SK-N-SH (cell line): ENCODE measurements around the gene GDI2. TPM values are rescaled to one million over a fixed set of nuclear protein-coding genes. Genes with fewer than 3 reads are reported as not detected.

Experiments
- CTCF ChIA-PET: fragments of 300-600, 350-600 bp; formaldehyde crosslinking; extraction: SDS; loops from one replicate; lab custom pipeline; 2021; lab: Yijun Ruan, JAX
- POLR2A ChIA-PET: fragments of 350-600 bp; sonication (Branson Sonifier 250); formaldehyde crosslinking; extraction: SDS; loops from one replicate; lab custom pipeline; 2020; ENCODE audit warnings: antibody characterized with exemption, inconsistent platforms; lab: Yijun Ruan, JAX
- DNase-seq: peaks from one replicate; pipeline ENCODE4 v3.0.0; 2012
- H2AFZ ChIP-seq: fragments of 200-600 bp; sonication (generic); 2 replicates; pipeline ENCODE4 v1.8.1; 2016; ENCODE audit warnings: antibody characterized with exemption, mild to moderate bottlenecking, low read depth
- H3F3A ChIP-seq: fragments of 200-600 bp; sonication (generic); replicated peaks from 2 replicates; pipeline ENCODE3; 2016; ENCODE audit warnings: antibody characterized with exemption, mild to moderate bottlenecking; ENCODE audit not compliant: insufficient read depth
- H3K27ac ChIP-seq, 2 experiments: fragments of 200-500 bp in 1 of 2; fragments of 200-600 bp in 1 of 2; sonication (Bioruptor generic) in 1 of 2; sonication (generic), shearing (Covaris generic) in 1 of 2; 2 replicates each; pipeline versions ENCODE4 v1.5.1 to v1.6.1; 2014 to 2016; ENCODE audit warnings: low read depth in 2 of 2, inconsistent platforms in 1 of 2, low read length in 1 of 2, mild to moderate bottlenecking in 1 of 2, mixed read lengths in 1 of 2
- H3K27me3 ChIP-seq: fragments of 200-600 bp; sonication (generic), shearing (Covaris generic); 2 replicates; pipeline ENCODE4 v1.6.1; 2016; ENCODE audit warnings: mixed run types; ENCODE audit not compliant: insufficient read depth
- H3K36me3 ChIP-seq, 2 experiments: fragments of 200-500 bp in 1 of 2; fragments of 200-600 bp in 1 of 2; sonication (Bioruptor generic) in 1 of 2; sonication (generic) in 1 of 2; replicated peaks in 1 of 2; 2 replicates each; pipeline versions ENCODE3 to v1.5.1; 2014 to 2016; ENCODE audit warnings: low read length in 1 of 2, mild to moderate bottlenecking in 1 of 2; ENCODE audit not compliant: insufficient read depth in 2 of 2, control insufficient read depth in 1 of 2
- H3K4me1 ChIP-seq, 2 experiments: fragments of 200-500 bp in 1 of 2; fragments of 200-600 bp in 1 of 2; sonication (Bioruptor generic) in 1 of 2; sonication (generic), shearing (Covaris generic) in 1 of 2; 2 replicates each; pipeline versions ENCODE4 v1.5.1 to v1.6.1; 2014 to 2016; ENCODE audit warnings: low read depth in 1 of 2, low read length in 1 of 2, mixed run types in 1 of 2; ENCODE audit not compliant: insufficient read depth in 2 of 2, control insufficient read depth in 1 of 2
- H3K4me2 ChIP-seq: fragments of 200-600 bp; sonication (generic), shearing (Covaris generic); 2 replicates; pipeline ENCODE4 v1.6.1; 2017; ENCODE audit warnings: mixed run types
- H3K4me3 ChIP-seq, 2 experiments: fragments of 200-500 bp in 1 of 2; fragments of 200-600 bp in 1 of 2; sonication (Bioruptor generic) in 1 of 2; sonication (generic), shearing (Covaris generic) in 1 of 2; 2 replicates each; pipeline versions ENCODE4 v1.5.1 to v1.8.1; 2014 to 2016; ENCODE audit warnings: low read depth in 2 of 2, inconsistent platforms in 1 of 2, low read length in 1 of 2, mild to moderate bottlenecking in 1 of 2, mixed read lengths in 1 of 2, moderate library complexity in 1 of 2
- H3K79me2 ChIP-seq: fragments of 200-600 bp; sonication (generic); 2 replicates; pipeline ENCODE4 v1.8.1; 2017; ENCODE audit warnings: mild to moderate bottlenecking; ENCODE audit not compliant: insufficient read depth
- H3K9ac ChIP-seq: fragments of 200-600 bp; sonication (generic); 2 replicates; pipeline ENCODE4 v1.6.1; 2017; ENCODE audit warnings: mixed run types
- H3K9me2 ChIP-seq: fragments of 200-600 bp; sonication (generic); 2 replicates; pipeline ENCODE4 v1.6.1; 2017; ENCODE audit warnings: mixed run types
- H3K9me3 ChIP-seq: fragments of 200-600 bp; sonication (generic); 2 replicates; pipeline ENCODE4 v1.6.1; 2017; ENCODE audit warnings: mixed run types, mild to moderate bottlenecking, moderate library complexity
- H4K20me1 ChIP-seq: fragments of 200-600 bp; sonication (generic); 2 replicates; pipeline ENCODE4 v1.6.1; 2017; ENCODE audit warnings: mild to moderate bottlenecking, mixed run types; ENCODE audit not compliant: insufficient read depth
- ELF1 ChIP-seq: IDR thresholded peaks from 2 replicates; pipeline ENCODE4 v1.4.0; 2012
- GABPA ChIP-seq: IDR thresholded peaks from 2 replicates; pipeline ENCODE4 v1.4.0; 2012; ENCODE audit warnings: low read depth, mild to moderate bottlenecking
- MEF2A ChIP-seq: IDR thresholded peaks from 2 replicates; pipeline ENCODE4 v1.4.0; 2012; ENCODE audit warnings: low read depth, borderline replicate concordance
- NRF1 ChIP-seq: IDR thresholded peaks from 2 replicates; pipeline ENCODE4 v1.6.1; 2012; ENCODE audit warnings: low read depth, mild to moderate bottlenecking, low read length
- POLR2AphosphoS5 ChIP-seq: IDR thresholded peaks from 2 replicates; pipeline ENCODE4 v1.6.1; 2012; ENCODE audit warnings: low read depth, low read length
- WGBS: methylation state at CpG from one replicate; pipeline ENCODE4 v1.1.6; 2017; ENCODE audit warnings: low lambda C conversion rate; 5-methylcytosine and 5-hydroxymethylcytosine counted together
- polyA plus RNA-seq, 3 experiments: library from polyadenylated mRNA; depleted of rRNA; stranded (reverse); fragments of >200 nt; gene quantifications; 2 replicates each; pipeline ENCODE4 v1.2.3, GENCODE V29; 2012
- TF ChIP-seq, protein P1 (sequence below): IDR thresholded peaks from 2 replicates; pipeline ENCODE4 v1.4.0; 2012; ENCODE audit warnings: low read depth, borderline replicate concordance
- TF ChIP-seq, protein P2 (sequence below): fragments of 200-600 bp; sonication (generic); IDR thresholded peaks from 2 replicates; pipeline ENCODE4 v1.6.1; 2017; ENCODE audit warnings: antibody characterized with exemption, mild to moderate bottlenecking, moderate library complexity
- TF ChIP-seq, protein P3 (sequence below): IDR thresholded peaks from 2 replicates; pipeline ENCODE4; 2012
- TF ChIP-seq, protein P4 (sequence below): fragments of 150-350 bp; IDR thresholded peaks from 2 replicates; pipeline ENCODE4 v1.6.1; 2017; ENCODE audit warnings: antibody characterized with exemption, low read length, low read depth, borderline replicate concordance
- TF ChIP-seq, protein P5 (sequence below): IDR thresholded peaks from 2 replicates; pipeline ENCODE4 v1.6.1; 2012; ENCODE audit warnings: mild to moderate bottlenecking, low read depth, low read length, moderate library complexity

The GDI2 gene
- polyA plus RNA-seq, 1 of the 3 experiments (the other 2 are of a cell fraction) = 94.3 TPM

DNA sequence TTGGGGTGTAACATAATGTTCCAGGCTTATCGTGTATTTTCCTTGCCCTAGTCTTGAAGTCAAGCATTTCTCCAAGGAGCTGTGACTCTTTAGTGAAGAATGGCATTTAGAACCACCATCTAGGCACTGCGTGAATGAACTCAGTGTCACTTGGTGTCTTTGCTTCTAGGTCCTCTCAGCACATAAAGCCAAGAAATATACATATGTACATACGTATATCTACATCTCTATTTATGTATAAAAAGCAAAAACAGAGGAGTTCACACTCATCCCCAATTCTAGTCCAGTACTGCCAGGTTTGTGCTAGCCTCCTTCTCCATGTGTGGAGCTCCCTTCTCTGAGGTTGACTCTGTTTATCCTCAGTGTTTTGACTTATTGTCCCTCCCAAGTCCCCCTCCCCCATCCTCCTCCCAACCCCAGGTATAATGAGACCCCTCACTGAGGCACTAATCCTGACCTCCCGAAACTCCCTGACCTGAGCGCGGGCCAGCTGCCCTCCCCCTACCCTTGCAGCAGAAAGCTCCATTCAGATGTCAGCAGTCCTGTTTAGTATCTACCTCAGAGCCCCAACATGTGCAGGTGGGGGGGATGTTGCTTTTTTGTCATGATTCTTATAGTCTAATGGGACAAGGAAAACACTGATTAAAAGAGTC lies 61.5 kb downstream of the GDI2 start:
- Histone ChIP-seq H3K9me2 (no peaks in the 10 kb centered on the region), H3K27me3 (no peaks in the 10 kb centered on the region), H3K4me2 (no peak overlapping the region), H3K36me3 (peaks cover 30 to 53% of the 10 kb centered on the region in 2 experiments), H3K9me3 (no peaks in the 10 kb centered on the region), H2AFZ (no peak overlapping the region), H3K27ac (no peak overlapping the region), H3K4me3 (no peak overlapping the region), H4K20me1 (no peaks in the 10 kb centered on the region), H3K79me2 (peaks cover 20% of the 10 kb centered on the region; the same call in 1 of the 2 replicates), H3K4me1 (no peaks in the 10 kb centered on the region), H3K9ac (no peak overlapping the region), H3F3A (no peaks in the 10 kb centered on the region)
- 81% methylated on average over 6 of the region's 6 CpGs for WGBS
- POLR2A ChIA-PET = no interaction called here
- TF ChIP-seq, protein P1, sequence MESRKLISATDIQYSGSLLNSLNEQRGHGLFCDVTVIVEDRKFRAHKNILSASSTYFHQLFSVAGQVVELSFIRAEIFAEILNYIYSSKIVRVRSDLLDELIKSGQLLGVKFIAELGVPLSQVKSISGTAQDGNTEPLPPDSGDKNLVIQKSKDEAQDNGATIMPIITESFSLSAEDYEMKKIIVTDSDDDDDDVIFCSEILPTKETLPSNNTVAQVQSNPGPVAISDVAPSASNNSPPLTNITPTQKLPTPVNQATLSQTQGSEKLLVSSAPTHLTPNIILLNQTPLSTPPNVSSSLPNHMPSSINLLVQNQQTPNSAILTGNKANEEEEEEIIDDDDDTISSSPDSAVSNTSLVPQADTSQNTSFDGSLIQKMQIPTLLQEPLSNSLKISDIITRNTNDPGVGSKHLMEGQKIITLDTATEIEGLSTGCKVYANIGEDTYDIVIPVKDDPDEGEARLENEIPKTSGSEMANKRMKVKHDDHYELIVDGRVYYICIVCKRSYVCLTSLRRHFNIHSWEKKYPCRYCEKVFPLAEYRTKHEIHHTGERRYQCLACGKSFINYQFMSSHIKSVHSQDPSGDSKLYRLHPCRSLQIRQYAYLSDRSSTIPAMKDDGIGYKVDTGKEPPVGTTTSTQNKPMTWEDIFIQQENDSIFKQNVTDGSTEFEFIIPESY = no peak
- no peak for TF ChIP-seq POLR2AphosphoS5
- no peak for TF ChIP-seq ELF1
- no peak for TF ChIP-seq MEF2A
- TF ChIP-seq, protein P2, sequence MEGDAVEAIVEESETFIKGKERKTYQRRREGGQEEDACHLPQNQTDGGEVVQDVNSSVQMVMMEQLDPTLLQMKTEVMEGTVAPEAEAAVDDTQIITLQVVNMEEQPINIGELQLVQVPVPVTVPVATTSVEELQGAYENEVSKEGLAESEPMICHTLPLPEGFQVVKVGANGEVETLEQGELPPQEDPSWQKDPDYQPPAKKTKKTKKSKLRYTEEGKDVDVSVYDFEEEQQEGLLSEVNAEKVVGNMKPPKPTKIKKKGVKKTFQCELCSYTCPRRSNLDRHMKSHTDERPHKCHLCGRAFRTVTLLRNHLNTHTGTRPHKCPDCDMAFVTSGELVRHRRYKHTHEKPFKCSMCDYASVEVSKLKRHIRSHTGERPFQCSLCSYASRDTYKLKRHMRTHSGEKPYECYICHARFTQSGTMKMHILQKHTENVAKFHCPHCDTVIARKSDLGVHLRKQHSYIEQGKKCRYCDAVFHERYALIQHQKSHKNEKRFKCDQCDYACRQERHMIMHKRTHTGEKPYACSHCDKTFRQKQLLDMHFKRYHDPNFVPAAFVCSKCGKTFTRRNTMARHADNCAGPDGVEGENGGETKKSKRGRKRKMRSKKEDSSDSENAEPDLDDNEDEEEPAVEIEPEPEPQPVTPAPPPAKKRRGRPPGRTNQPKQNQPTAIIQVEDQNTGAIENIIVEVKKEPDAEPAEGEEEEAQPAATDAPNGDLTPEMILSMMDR = no peak
- TF ChIP-seq, protein P3, sequence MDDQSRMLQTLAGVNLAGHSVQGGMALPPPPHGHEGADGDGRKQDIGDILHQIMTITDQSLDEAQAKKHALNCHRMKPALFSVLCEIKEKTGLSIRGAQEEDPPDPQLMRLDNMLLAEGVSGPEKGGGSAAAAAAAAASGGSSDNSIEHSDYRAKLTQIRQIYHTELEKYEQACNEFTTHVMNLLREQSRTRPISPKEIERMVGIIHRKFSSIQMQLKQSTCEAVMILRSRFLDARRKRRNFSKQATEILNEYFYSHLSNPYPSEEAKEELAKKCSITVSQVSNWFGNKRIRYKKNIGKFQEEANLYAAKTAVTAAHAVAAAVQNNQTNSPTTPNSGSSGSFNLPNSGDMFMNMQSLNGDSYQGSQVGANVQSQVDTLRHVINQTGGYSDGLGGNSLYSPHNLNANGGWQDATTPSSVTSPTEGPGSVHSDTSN = no peak
- CTCF ChIA-PET = no interaction called here
- DNase-seq = no peak

DNA sequence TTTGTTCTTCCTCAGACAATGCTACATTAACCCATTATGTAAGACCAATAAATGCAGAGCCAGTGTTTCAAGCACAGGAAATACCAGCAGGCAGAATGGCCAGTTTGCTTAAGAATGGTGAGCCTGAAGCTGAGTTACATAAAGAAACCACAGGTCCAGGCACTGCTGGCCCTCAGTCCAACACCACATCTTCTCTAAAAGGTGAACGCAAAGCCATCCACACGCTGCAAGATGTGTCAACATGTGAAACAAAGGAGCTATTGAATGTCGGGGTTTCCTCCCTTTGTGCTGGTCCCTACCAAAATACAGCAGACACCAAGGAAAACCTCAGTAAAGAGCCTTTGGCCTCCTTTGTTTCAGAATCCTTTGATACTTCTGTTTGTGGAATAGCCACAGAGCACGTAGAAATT lies 64.8 kb downstream of the GDI2 start:
- ChIA-PET POLR2A (no interaction called here), CTCF (no interaction called here)
- Histone ChIP-seq H3K4me2 (no peak overlapping the region), H2AFZ (no peak overlapping the region), H3K4me3 (no peak overlapping the region), H3K9ac (no peak overlapping the region), H3K9me3 (no peaks in the 10 kb centered on the region), H4K20me1 (no peaks in the 10 kb centered on the region), H3K9me2 (no peaks in the 10 kb centered on the region), H3K27ac (no peak overlapping the region), H3K36me3 (peaks cover 37 to 66% of the 10 kb centered on the region in 2 experiments), H3K79me2 (peaks cover 11% of the 10 kb centered on the region; the same call in 1 of the 2 replicates), H3K4me1 (no peaks in the 10 kb centered on the region), H3K27me3 (no peaks in the 10 kb centered on the region), H3F3A (no peaks in the 10 kb centered on the region)
- 92% methylated on average over 4 of the region's 4 CpGs for WGBS
- TF ChIP-seq GABPA (no peak), NRF1 (no peak)
- TF ChIP-seq, protein P4, sequence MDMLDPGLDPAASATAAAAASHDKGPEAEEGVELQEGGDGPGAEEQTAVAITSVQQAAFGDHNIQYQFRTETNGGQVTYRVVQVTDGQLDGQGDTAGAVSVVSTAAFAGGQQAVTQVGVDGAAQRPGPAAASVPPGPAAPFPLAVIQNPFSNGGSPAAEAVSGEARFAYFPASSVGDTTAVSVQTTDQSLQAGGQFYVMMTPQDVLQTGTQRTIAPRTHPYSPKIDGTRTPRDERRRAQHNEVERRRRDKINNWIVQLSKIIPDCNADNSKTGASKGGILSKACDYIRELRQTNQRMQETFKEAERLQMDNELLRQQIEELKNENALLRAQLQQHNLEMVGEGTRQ = no peak
- TF ChIP-seq, protein P5, sequence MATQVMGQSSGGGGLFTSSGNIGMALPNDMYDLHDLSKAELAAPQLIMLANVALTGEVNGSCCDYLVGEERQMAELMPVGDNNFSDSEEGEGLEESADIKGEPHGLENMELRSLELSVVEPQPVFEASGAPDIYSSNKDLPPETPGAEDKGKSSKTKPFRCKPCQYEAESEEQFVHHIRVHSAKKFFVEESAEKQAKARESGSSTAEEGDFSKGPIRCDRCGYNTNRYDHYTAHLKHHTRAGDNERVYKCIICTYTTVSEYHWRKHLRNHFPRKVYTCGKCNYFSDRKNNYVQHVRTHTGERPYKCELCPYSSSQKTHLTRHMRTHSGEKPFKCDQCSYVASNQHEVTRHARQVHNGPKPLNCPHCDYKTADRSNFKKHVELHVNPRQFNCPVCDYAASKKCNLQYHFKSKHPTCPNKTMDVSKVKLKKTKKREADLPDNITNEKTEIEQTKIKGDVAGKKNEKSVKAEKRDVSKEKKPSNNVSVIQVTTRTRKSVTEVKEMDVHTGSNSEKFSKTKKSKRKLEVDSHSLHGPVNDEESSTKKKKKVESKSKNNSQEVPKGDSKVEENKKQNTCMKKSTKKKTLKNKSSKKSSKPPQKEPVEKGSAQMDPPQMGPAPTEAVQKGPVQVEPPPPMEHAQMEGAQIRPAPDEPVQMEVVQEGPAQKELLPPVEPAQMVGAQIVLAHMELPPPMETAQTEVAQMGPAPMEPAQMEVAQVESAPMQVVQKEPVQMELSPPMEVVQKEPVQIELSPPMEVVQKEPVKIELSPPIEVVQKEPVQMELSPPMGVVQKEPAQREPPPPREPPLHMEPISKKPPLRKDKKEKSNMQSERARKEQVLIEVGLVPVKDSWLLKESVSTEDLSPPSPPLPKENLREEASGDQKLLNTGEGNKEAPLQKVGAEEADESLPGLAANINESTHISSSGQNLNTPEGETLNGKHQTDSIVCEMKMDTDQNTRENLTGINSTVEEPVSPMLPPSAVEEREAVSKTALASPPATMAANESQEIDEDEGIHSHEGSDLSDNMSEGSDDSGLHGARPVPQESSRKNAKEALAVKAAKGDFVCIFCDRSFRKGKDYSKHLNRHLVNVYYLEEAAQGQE = no peak
- DNase-seq = no peak
